Stimulated activated CD8-positive, alpha-beta memory T cell treated with anti-CD3 and anti-CD28 coated beads, Interleukin-7, amount 100 ng/mL, for 48 hours (primary cell): ENCODE data around the gene TNFSF9.
"Not testable (repeated sequence)": the region's sequence is repeated elsewhere in the genome, so short reads cannot be mapped to it uniquely, and the experiment has no call there.

Source experiments
- DNase-seq, 2 donors: peaks; one replicate each; pipeline ENCODE4 v3.0.0-alpha.2; 2020; ENCODE audit warnings: low read depth in 1 of 2; ENCODE audit errors: extremely low read depth in 1 of 2

TNFSF9 gene

DNA sequence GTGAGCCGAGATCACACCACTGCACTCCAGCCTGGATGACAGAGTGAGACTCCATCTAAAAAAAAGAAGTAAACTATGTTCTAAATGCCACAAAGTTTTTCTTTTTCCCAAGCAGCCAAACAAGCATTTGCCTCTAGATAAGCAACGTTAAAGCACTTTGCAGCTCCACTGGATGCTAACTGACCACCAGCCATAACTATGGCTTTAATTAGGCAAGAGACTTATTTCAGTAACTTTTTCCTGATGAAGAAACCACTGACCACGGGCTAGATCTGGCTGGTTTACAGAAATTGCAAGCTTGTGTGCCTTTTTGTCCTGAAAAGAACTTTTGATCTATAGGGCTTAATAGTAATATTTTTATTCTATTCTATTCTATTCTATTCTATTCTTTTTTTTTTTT is 38.0 kb downstream of the TNFSF9 start:
- no peak for DNase-seq

DNA sequence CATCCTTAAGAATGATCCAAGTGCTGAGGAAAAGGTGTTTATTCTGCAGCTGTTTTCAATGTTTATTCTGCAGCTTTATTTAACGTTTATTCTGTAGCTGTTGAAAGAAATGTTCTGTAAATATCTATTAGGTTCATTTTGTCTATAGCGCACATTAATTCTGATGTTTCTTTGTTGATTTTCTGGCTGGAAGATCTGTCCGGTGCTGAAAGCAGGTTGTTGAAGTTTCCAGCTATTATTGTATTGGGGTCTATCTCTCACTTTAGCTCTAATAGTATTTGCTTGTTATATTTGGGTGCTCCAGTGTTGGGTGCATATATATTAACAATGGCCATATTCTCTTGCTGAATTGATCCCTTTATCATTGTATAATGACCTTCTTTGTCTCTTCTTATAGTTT is 39.9 kb downstream of the TNFSF9 start:
- no peak for DNase-seq

DNA sequence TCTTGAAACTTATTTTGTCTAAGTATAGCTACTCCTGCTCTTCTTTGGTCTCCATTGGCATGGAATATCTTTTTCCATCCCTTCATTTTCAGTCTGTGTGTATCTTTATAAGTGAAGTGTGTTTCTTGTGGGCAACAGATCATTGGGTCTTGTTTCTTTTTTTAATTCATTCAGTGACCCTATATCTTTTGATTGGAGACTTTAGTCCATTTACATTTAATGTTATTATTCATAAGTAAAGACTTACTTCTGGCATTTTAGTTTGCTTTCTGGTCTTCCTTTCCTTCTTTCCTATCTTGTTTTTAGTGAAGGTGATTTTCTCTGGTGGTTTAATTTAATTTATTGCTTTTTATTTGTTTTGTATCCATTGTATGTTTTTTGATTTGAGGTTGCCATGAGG is 40.3 kb downstream of the TNFSF9 start:
- no peak for DNase-seq

GRCh38 chr19:6572217-6572616 is 41.4 kb downstream of the TNFSF9 start:
- no peak for DNase-seq

DNA sequence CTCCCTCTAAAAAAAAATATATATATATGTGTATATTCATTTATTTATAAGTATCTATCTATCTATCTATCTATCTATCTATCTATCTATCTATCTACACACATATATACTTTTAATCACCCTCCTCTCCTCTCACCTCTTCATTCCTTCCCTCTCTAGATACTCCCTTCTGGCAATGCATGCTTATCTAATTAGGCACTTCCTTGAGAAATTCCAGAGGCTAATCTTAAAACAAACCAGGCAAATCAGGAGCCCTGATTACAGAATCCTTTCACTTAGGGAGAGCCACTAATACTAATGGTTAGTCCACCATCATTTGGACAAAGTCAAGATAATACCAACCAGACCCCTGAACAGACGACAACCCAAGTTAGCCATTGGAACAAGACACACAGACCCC is 42.5 kb downstream of the TNFSF9 start:
- DNase-seq = no peak

GRCh38 chr19:6576869-6577475 is 46.1 kb downstream of the TNFSF9 start:
- DNase-seq = no peak

- no peak for DNase-seq
Observed at GRCh38 chr19:6577476-6578125, 46.8 kb downstream of the TNFSF9 start.

GRCh38 chr19:6579450-6580178 is 48.8 kb downstream of the TNFSF9 start:
- no peak for DNase-seq

GRCh38 chr19:6580313-6580712 is 49.5 kb downstream of the TNFSF9 start:
- no peak for DNase-seq

- not testable (repeated sequence) for DNase-seq
Observed at GRCh38 chr19:6582515-6583484, 52.0 kb downstream of the TNFSF9 start.
